GM21529 (cell line): Measurements from ENCODE around the gene KIF26B.
"Not testable (repeated sequence)": the region's sequence is repeated elsewhere in the genome, so short reads cannot be mapped to it uniquely, and the experiment has no call there.

Experiments
- ATAC-seq: cut with Tn5 transposase; IDR thresholded peaks from one replicate; pipeline ENCODE4 v1.9.1; 2021; ENCODE audit not compliant: unreplicated experiment

KIF26B gene

DNA sequence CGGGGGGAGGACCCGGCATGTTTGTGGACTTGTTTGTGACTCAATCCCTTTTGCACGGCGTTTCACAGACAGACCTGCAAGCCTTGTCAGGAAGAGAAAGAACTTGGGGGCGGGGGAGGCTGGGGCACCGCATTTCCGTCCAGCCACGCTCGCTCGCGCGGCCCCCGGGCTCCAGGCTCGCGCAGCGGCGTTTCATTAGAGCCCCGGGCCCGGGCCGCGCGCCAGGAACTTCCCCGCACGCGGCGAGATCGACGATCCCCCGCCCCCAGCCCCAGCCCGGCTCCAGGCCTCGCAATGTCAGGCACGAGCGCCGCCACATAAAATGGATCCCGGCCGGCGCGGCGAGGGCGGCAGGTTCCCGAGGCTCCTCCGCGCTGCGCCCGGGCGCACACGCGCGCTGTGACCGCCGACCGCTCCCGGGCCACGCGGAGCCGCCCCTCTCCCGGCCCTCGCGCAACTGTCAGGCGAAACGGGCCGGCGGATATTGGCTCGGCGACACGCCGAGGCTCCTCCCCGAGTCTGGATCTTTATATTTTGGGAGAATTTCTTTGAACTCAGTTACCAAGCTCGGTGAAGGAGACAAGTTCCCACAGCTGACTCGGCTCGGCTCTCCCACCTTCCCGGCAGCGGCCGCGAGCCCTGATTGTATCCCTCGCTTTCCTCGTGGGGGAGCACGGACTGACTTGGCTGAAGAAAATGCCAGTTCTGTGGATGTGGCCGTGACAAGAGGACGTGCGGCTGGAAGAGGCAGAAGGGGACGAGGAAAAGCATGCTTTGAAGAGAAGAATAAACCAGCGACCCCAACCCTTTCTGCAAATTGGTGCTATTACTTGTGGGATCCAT lies at the start of gene KIF26B:
KIF26B (plus strand) TSS at position 557 of the 843 bp plus-strand sequence. CDS start 440 bp downstream, outside the sequence.
- ATAC-seq, result no peak

DNA sequence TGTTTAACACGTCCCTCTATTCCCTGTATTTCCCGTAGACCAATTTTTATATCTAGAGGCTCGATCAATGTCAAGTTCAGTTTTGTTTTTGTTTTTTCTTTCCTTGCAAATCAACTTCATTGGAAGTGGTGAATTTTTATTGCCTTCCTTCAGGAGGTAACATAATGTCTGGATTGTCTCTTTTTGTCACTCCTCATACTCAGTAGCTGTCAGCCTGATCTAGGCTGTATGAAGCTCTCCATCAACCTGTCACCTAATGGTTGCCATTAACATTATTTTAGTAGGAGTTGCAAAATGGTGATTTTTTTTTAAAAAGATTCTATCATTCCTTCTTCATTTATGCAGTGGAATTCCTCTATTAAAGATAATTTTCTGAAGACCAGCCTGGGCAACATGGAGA lies 49.7 kb upstream of the KIF26B start:
- ATAC-seq, result no peak

DNA sequence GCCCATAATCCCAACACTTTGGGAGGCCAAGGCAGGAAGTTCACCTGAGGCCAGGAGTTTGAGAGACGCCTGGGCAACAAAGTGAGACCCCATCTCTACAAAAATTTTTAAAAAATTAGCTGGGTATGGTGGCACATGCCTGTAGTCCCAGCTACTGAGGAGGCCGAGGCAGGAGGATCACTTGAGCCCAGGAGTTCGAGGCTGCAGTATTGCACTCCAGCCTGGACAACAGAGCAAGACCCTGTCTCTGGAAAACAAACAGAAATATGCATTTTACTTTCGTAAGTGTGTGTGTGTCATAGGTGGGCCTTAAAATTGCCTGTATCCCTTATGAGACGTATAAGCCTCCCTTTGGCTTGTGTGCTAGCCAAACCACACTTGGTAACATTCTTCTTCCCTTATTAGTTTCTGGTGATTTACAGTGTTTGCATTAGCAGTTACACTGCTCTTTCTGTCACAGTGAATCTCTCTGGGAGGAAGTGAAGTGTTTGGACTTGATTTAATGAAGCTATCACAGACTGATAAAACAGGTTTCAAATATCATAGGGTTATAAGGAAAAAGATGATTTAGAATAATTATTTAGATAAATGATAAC lies 48.9 kb upstream of the KIF26B start:
- no peak for ATAC-seq

DNA sequence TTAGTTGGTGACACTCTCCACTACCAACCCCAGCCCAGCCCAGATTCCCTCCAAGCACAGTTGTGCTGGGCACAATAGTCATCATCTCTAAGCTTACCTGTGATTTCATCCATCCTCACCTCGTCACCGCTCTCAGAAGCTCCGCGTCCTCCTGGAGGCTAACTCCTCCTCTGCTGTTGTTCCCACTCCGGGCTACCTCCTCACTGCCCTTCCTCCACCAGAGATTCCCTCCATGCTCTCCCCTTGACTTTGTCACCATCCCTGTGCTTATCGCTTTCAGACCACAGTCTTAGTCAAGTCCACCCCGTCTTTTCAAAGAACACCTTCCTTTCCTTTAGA lies 47.0 kb upstream of the KIF26B start:
- no peak for ATAC-seq

DNA sequence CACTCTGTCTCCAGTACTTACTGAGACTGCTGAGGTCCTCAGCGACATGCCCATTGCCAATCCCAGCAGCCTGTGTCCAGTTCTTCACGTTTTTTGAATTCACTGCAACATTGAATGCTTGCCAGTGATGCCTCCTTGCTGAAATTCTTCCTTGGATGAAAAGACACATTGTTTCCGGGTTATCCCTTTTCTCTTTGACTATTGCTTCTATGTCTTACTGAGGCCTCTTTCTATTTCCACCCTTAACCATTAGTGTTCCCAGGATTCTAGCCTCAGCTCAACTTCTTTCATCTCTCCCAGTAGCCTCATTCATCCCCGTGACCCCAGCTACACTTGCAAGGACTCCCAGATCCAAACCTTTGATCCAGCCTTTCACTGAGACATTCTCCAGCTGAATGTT lies 46.5 kb upstream of the KIF26B start:
- no peak for ATAC-seq

- no peak for ATAC-seq
These were observed 45.9 kb upstream of the KIF26B start for GRCh38 chr1:245108909-245109308.

- ATAC-seq, result no peak
These were observed 44.4 kb upstream of the KIF26B start for GRCh38 chr1:245110406-245110805.

- ATAC-seq, result no peak
These were observed 43.7 kb upstream of the KIF26B start for GRCh38 chr1:245111073-245111472.

GRCh38 chr1:245113649-245114048 lies 41.1 kb upstream of the KIF26B start:
- ATAC-seq, result no peak

- ATAC-seq, result no peak
These were observed 38.7 kb upstream of the KIF26B start for GRCh38 chr1:245116131-245116530.

DNA sequence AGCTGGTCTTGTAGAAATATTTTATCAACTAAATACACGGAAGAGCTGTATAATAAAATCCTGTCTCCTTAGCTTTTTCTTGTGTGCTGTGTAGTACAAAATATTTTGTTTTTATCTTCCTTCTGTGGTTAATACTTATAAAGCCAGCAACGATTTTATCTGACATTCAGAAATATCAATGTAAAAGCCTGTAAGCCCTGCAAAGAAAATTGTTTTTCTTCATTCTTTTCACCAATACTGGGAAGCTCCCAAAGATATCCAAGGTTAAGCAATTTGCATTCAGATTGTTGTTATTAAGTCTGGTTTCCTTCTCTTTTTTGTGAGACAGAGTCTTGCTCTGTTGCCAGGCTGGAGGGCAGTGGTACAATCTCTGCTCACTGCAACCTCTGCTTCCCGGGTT lies 38.0 kb upstream of the KIF26B start:
- ATAC-seq, result no peak

- no peak for ATAC-seq
These were observed 36.7 kb upstream of the KIF26B start for GRCh38 chr1:245118066-245118465.

- no peak for ATAC-seq
These were observed 36.0 kb upstream of the KIF26B start for GRCh38 chr1:245118806-245119205.

DNA sequence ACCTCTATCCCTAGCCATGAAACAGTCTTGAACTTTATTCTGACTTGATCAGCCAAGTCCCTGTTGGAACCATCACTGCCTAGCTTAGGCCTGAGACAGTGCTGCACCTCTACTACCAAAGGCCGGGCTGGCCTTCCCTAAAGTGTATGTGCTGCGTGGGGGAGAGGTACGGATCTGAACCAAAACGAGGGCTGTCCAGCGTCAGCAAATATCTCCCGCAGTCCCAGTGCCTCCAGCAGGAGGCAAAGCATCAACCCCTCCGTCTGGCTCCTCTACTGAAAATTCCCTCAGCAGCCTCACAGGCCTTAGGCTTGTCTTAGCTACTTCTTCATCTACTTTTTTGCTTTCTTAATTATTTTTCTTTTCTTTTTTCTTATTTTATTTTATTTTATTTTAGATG lies 33.3 kb upstream of the KIF26B start:
- no peak for ATAC-seq

DNA sequence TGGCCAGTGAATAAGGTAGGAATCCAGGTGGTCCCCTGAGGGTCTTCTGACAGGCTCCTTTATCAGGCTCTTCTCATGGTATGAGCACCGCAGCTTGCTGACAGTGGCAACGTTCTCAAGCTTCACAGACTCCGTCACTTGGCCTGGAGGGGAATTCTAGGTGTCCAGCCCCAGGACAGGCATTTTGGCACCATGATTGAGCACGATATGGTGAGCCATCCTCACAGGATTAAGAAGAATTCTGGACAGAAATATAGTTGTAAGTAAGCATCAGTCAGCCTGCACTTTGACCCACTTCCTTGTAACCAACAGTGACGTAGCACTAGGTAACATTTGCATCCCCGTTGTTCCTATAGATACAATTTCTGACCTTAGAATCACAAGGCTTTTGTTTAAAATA lies 30.5 kb upstream of the KIF26B start:
- ATAC-seq, result no peak

DNA sequence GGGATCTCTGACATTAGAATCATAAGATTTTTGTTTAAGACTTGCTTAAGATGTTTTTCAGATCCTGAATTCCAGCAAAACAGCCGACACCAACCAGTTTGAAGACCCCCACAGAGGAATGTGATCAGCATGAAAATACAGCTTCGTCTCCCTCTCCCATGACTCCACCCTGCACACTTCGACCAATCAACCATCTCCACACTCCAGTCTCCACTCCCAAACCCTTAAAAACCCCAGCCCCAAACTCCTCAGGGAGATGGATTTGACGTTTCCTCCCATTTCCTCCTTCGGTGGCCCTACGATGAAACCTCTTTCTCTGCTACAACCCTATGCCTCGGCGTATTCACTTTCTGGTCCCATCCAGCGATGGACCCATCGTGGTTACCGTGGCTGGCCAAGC lies 30.1 kb upstream of the KIF26B start:
- ATAC-seq, result no peak

- ATAC-seq, result no peak
These were observed 28.3 kb upstream of the KIF26B start for GRCh38 chr1:245126530-245126929.

DNA sequence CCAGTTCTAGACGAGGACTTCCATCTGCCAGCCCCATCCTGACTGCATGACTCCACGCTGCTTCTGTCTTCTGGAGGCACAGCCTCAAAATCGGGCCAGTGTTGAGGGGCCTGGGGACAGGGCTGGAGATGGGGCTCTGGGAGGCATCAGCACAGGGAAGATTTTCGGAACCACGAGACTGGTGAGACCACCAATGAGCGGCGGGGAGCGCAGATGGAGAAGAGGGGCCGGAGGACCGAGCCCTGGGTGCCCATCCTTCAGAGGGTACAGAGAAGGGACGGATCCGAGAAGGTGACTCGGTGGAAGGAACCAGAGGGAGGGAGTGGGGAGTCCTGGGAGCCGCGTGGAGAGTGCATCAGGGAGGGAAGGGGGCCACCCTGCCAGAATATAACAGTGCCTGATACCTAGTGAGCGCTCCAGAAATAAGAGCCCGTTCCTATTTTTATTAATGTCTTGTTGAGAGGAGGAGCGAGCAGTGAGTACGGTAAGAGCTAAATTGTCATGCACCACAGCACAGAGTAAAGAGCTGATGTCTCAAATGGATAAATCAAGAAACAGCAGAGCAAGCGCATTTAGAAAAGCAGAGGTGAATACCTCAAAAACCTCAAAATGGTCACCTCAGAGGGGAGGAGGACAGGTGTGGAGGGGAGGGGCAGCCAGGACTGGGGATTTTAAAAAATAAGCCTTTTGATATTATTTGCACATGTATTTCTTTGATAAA lies 26.2 kb upstream of the KIF26B start:
- ATAC-seq, result no peak

DNA sequence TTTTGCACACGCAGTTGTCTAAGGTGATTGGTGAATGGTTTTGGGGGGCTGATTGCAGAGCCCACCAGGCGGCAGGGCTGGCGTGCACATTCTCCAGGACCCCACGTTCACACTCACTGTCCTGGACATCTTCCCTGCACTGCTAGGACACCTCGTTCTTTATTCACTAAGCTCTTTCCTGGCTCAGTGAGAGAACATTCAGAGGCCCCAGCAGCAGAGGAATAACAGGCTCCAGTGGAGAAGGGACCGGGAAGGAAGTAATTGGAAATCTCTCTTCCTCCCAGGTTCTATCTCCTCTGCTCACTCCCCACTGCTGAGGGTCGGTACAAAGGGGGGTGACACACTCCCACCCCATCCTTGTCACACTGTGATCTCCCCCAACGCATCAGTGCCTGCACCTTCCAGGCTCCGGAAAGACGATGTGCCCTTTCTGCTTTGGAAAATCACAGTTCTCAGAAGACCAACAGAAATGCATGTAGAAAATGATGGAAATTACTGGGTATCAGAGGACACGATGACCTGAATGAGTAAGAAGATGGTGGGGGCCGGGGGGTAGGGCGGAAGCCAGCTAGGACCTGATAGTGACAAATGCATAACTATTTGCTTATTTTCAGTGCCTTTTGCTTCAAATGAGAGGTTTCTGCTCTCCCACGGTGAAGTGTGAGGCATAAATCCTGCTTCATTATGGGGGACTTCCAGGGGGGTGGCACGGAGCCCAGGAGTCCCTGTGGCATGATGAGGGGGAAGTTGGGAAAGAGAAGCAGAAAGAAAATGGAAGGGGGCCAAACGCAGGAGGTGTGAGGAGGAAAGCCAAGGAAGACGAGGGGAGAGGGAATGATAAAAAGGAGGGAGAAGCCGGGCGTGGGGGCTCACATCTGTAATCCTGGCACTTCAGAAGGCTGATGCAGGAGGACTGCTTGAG lies 25.2 kb upstream of the KIF26B start:
- ATAC-seq, result no peak

DNA sequence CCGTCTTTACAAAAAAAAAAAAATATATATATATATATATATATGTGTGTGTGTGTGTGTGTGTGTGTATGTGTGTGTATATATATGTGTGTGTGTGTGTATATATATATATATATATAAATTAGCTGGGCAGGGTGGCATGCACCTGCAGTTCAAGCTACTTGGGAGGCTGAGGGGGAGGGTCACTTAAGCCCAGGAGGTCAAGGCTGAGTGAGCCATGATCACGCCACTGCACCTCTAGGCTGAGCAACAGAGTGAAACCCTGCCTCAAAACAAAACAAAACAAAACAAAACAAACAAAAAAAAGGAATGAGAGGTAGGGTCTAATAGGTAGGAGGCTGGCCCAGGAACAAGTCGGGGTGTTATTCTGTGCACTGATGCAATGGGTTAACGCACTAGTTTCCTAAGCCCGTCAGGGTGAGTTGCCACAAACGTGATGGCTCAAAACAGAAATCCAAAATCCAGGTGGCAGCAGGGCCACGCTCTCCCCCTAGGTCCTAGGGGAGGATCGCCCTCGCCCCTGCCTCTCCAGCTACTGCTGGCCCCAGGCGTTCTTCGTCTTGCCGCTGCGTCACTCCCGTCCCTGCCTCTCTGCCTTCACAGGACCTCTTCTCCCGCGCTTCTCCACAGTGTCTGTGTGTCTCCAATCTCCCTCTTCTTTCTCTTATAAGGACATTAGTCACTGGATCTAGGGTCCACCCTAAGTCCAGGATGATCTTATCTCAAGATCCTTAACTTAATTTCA lies 24.3 kb upstream of the KIF26B start:
- ATAC-seq, result not testable (repeated sequence)
